ENCODE measurements around the gene FAM174B.

Gene FAM174B

GRCh38 chr15:92655178-92655995 lies at the start of gene FAM174B:
Gene FAM174B, minus strand, starts transcription at chr15:92655775.
- no peaks in the 10 kb centered on the region for H3K9me3 ChIP-seq (ENCODE audit: control insufficient read depth, low read length)
- peak within 1 kb of the TSS; percentile 78 for H3K9ac ChIP-seq (ENCODE audit: low read length)
- peak within 1 kb of the TSS; percentile 26 for H3K4me3 ChIP-seq (ENCODE audit: low read length)
- no peaks in the 10 kb centered on the region for H3K27me3 ChIP-seq (ENCODE audit: control insufficient read depth, insufficient read depth, low read length)
- H3K36me3 ChIP-seq (ENCODE audit: control insufficient read depth, insufficient read depth, low read length): no peaks in the 10 kb centered on the region
- H3K4me1 ChIP-seq (ENCODE audit: control insufficient read depth, insufficient read depth, low read length): peaks cover 38% of the 10 kb centered on the region

DNA sequence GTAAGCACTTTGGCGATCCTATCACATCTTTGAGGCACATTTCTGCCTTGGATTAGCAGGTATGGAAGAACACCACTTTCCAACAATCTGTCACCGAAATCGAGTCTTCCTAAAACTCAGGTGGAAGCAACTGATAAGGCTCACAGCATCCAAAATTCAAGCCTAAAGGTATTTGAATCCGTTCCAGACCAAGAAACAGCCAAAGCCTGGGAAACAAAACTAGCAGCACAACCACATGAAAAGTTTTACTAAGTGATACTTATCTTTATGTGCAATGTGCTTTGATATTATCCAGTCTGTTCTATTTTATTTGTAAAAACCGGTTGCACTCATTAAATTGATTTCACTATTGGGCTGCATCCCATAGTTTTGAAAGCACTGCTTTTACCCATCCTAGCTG lies 40.5 kb upstream of the FAM174B start:
- Histone ChIP-seq H3K4me3 (ENCODE audit: low read length) (no peak overlapping the region), H3K4me1 (ENCODE audit: control insufficient read depth, insufficient read depth, low read length) (no peaks in the 10 kb centered on the region), H3K9ac (ENCODE audit: low read length) (no peak overlapping the region), H3K36me3 (ENCODE audit: control insufficient read depth, insufficient read depth, low read length) (no peaks in the 10 kb centered on the region), H3K9me3 (ENCODE audit: control insufficient read depth, low read length) (no peaks in the 10 kb centered on the region), H3K27me3 (ENCODE audit: control insufficient read depth, insufficient read depth, low read length) (no peaks in the 10 kb centered on the region)

DNA sequence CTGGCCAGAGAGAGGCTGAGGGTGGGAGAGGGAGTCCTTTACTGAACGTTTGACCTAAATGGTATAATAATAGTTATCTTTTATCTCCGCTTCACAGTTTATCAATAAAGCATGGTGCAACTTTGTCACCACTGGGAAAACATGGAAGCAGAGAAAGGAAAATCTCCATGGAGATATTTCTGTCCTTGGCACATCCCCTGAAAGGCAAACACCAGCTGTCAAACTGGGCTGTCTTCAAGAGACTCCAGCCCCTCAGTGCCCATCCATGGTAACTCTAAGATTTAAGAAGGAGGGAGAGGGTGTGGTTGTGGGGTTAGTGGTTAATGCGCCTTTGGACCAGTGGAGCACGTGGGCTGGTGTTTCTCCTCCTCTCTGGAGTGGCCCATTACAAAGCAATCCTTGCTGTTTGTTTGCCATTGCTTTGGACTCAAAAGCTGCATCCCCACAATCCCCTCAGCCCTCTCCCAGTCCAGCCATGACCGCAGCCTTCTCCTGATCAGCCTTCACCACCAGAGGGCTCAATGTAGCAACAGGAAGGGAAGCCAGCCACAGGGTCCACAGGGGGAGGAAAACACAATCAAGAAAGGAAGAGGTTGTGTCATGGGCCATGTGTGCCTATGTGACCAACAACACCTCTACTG lies 38.2 kb upstream of the FAM174B start:
- H3K9me3 ChIP-seq (ENCODE audit: control insufficient read depth, low read length): no peaks in the 10 kb centered on the region
- H3K4me3 ChIP-seq (ENCODE audit: low read length): no peak overlapping the region
- H3K36me3 ChIP-seq (ENCODE audit: control insufficient read depth, insufficient read depth, low read length): no peaks in the 10 kb centered on the region
- no peaks in the 10 kb centered on the region for H3K27me3 ChIP-seq (ENCODE audit: control insufficient read depth, insufficient read depth, low read length)
- no peaks in the 10 kb centered on the region for H3K4me1 ChIP-seq (ENCODE audit: control insufficient read depth, insufficient read depth, low read length)
- H3K9ac ChIP-seq (ENCODE audit: low read length): no peak overlapping the region

- H3K9me3 ChIP-seq (ENCODE audit: control insufficient read depth, low read length): no peaks in the 10 kb centered on the region
- no peak overlapping the region for H3K4me3 ChIP-seq (ENCODE audit: low read length)
- peaks cover 6% of the 10 kb centered on the region for H3K4me1 ChIP-seq (ENCODE audit: control insufficient read depth, insufficient read depth, low read length)
- no peaks in the 10 kb centered on the region for H3K36me3 ChIP-seq (ENCODE audit: control insufficient read depth, insufficient read depth, low read length)
- H3K9ac ChIP-seq (ENCODE audit: low read length): no peak overlapping the region
- H3K27me3 ChIP-seq (ENCODE audit: control insufficient read depth, insufficient read depth, low read length): no peaks in the 10 kb centered on the region
Measured at GRCh38 chr15:92690395-92690794, 34.8 kb upstream of the FAM174B start.

GRCh38 chr15:92687746-92688145 lies 32.2 kb upstream of the FAM174B start:
- Histone ChIP-seq H3K36me3 (ENCODE audit: control insufficient read depth, insufficient read depth, low read length) (no peaks in the 10 kb centered on the region), H3K9ac (ENCODE audit: low read length) (no peak overlapping the region), H3K4me1 (ENCODE audit: control insufficient read depth, insufficient read depth, low read length) (peaks cover 12% of the 10 kb centered on the region), H3K27me3 (ENCODE audit: control insufficient read depth, insufficient read depth, low read length) (no peaks in the 10 kb centered on the region), H3K9me3 (ENCODE audit: control insufficient read depth, low read length) (no peaks in the 10 kb centered on the region), H3K4me3 (ENCODE audit: low read length) (no peak overlapping the region)

DNA sequence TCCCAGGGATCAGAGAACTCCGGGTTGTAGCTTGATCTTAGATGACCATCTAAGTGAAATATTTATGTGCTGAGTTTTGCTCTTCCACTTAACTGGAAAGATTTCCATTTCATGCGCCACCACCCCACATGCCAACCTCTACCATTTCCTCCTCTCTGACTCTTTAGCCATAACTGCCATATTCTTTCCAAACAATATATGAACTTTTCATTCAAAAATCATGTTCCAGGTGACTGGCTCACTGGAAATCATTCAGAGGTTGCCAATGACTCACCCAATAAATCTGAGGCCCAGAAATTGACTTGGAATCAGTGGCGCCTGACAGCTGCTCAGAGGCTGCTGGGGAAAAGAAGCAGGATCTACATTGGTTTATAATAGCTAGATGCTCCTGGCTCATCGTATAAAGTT lies 31.6 kb upstream of the FAM174B start:
- Histone ChIP-seq H3K9ac (ENCODE audit: low read length) (no peak overlapping the region), H3K4me3 (ENCODE audit: low read length) (no peak overlapping the region), H3K4me1 (ENCODE audit: control insufficient read depth, insufficient read depth, low read length) (peaks cover 13% of the 10 kb centered on the region), H3K36me3 (ENCODE audit: control insufficient read depth, insufficient read depth, low read length) (no peaks in the 10 kb centered on the region), H3K9me3 (ENCODE audit: control insufficient read depth, low read length) (no peaks in the 10 kb centered on the region), H3K27me3 (ENCODE audit: control insufficient read depth, insufficient read depth, low read length) (no peaks in the 10 kb centered on the region)

DNA sequence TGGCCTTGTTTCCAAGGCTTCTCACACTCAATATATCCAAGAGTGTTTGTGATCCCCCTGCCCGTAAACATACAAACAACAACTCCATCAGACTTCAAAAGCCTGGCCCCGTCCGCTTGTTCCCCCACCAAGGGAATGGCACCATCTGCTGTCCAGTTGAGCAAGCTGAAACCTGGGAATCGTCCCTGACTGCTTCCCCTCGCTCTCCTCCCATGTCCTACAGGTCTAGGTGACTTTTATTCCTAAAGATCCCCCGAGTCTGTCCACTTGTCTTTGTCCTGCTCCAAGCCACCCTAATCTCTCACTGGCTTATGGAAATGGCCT lies 27.9 kb upstream of the FAM174B start:
- H3K4me3 ChIP-seq (ENCODE audit: low read length): no peak overlapping the region
- peaks cover 13% of the 10 kb centered on the region for H3K4me1 ChIP-seq (ENCODE audit: control insufficient read depth, insufficient read depth, low read length)
- no peaks in the 10 kb centered on the region for H3K9me3 ChIP-seq (ENCODE audit: control insufficient read depth, low read length)
- no peaks in the 10 kb centered on the region for H3K36me3 ChIP-seq (ENCODE audit: control insufficient read depth, insufficient read depth, low read length)
- H3K27me3 ChIP-seq (ENCODE audit: control insufficient read depth, insufficient read depth, low read length): no peaks in the 10 kb centered on the region
- H3K9ac ChIP-seq (ENCODE audit: low read length): no peak overlapping the region

- Histone ChIP-seq H3K9me3 (ENCODE audit: control insufficient read depth, low read length) (no peaks in the 10 kb centered on the region), H3K4me3 (ENCODE audit: low read length) (no peak overlapping the region), H3K9ac (ENCODE audit: low read length) (no peak overlapping the region)
Measured at GRCh38 chr15:92682741-92683510, 27.4 kb upstream of the FAM174B start.

GRCh38 chr15:92681141-92681631 lies 25.6 kb upstream of the FAM174B start:
- no peaks in the 10 kb centered on the region for H3K27me3 ChIP-seq (ENCODE audit: control insufficient read depth, insufficient read depth, low read length)
- no peak overlapping the region for H3K9ac ChIP-seq (ENCODE audit: low read length)
- no peaks in the 10 kb centered on the region for H3K36me3 ChIP-seq (ENCODE audit: control insufficient read depth, insufficient read depth, low read length)
- no peaks in the 10 kb centered on the region for H3K9me3 ChIP-seq (ENCODE audit: control insufficient read depth, low read length)
- no peak overlapping the region for H3K4me3 ChIP-seq (ENCODE audit: low read length)
- peaks cover 8% of the 10 kb centered on the region for H3K4me1 ChIP-seq (ENCODE audit: control insufficient read depth, insufficient read depth, low read length)

More at GRCh38 chr15:92682741-92683510, 27.4 kb upstream of the FAM174B start:
- Histone ChIP-seq H3K27me3 (ENCODE audit: control insufficient read depth, insufficient read depth, low read length) (no peaks in the 10 kb centered on the region), H3K4me1 (ENCODE audit: control insufficient read depth, insufficient read depth, low read length) (peaks cover 13% of the 10 kb centered on the region), H3K36me3 (ENCODE audit: control insufficient read depth, insufficient read depth, low read length) (no peaks in the 10 kb centered on the region)

- Histone ChIP-seq H3K36me3 (ENCODE audit: control insufficient read depth, insufficient read depth, low read length) (no peaks in the 10 kb centered on the region), H3K4me1 (ENCODE audit: control insufficient read depth, insufficient read depth, low read length) (peaks cover 3% of the 10 kb centered on the region), H3K27me3 (ENCODE audit: control insufficient read depth, insufficient read depth, low read length) (no peaks in the 10 kb centered on the region), H3K4me3 (ENCODE audit: low read length) (no peak overlapping the region), H3K9me3 (ENCODE audit: control insufficient read depth, low read length) (no peaks in the 10 kb centered on the region), H3K9ac (ENCODE audit: low read length) (no peak overlapping the region)
Measured at GRCh38 chr15:92677999-92678398, 22.4 kb upstream of the FAM174B start.

- H3K9ac ChIP-seq (ENCODE audit: low read length): no peak overlapping the region
- H3K4me3 ChIP-seq (ENCODE audit: low read length): no peak overlapping the region
- no peaks in the 10 kb centered on the region for H3K9me3 ChIP-seq (ENCODE audit: control insufficient read depth, low read length)
- no peaks in the 10 kb centered on the region for H3K36me3 ChIP-seq (ENCODE audit: control insufficient read depth, insufficient read depth, low read length)
- H3K4me1 ChIP-seq (ENCODE audit: control insufficient read depth, insufficient read depth, low read length): no peaks in the 10 kb centered on the region
- H3K27me3 ChIP-seq (ENCODE audit: control insufficient read depth, insufficient read depth, low read length): no peaks in the 10 kb centered on the region
Measured at GRCh38 chr15:92676561-92676960, 21.0 kb upstream of the FAM174B start.

DNA sequence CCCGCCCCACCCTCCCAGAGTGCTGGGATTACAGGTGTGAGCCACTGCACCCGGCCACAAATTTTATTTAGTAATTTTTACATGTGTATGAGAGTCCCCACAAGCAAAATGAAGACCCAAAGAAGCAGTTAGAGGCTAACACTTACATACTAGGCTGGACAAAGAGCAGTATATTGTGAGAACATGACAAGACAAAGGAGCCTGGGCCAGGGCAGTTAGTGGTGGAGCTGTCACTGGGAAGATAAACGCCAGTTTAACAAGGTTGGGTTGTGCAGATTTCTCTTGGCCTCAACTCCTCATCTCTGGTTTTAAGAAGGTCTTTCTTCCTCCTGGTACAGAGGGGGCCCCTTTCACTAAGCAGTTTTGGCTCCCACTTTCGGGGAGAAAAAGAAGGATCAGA lies 19.9 kb upstream of the FAM174B start:
- Histone ChIP-seq H3K36me3 (ENCODE audit: control insufficient read depth, insufficient read depth, low read length) (no peaks in the 10 kb centered on the region), H3K4me3 (ENCODE audit: low read length) (no peak overlapping the region), H3K9ac (ENCODE audit: low read length) (no peak overlapping the region), H3K9me3 (ENCODE audit: control insufficient read depth, low read length) (no peaks in the 10 kb centered on the region), H3K27me3 (ENCODE audit: control insufficient read depth, insufficient read depth, low read length) (no peaks in the 10 kb centered on the region), H3K4me1 (ENCODE audit: control insufficient read depth, insufficient read depth, low read length) (no peaks in the 10 kb centered on the region)
